GM20431 (cell line): Measurements from ENCODE around the gene TMEM120B.
"Not testable (repeated sequence)": the region's sequence is repeated elsewhere in the genome, so short reads cannot be mapped to it uniquely, and the experiment has no call there.

Source experiments
- in situ Hi-C: fragments of 300-500 bp; cut with MseI, MboI; formaldehyde crosslinking; loops from one replicate; pipeline ENCODE4 v1.15.0; 2020; ENCODE audit warnings: low sequenced_read_pairs; ENCODE audit not compliant: unreplicated experiment

Gene TMEM120B

GRCh38 chr12:121708313-121709063, 4.1 kb upstream of the TMEM120B start:
- in situ Hi-C loops: loop anchor here (10.0 kb wide), 1 partner anchor 56 kb away; no protein-coding TSS in a partner anchor

GRCh38 chr12:121709064-121709424, 3.5 kb upstream of the TMEM120B start:
- in situ Hi-C loops: loop anchor here (10.0 kb wide), 1 partner anchor 56 kb away; no protein-coding TSS in a partner anchor

DNA sequence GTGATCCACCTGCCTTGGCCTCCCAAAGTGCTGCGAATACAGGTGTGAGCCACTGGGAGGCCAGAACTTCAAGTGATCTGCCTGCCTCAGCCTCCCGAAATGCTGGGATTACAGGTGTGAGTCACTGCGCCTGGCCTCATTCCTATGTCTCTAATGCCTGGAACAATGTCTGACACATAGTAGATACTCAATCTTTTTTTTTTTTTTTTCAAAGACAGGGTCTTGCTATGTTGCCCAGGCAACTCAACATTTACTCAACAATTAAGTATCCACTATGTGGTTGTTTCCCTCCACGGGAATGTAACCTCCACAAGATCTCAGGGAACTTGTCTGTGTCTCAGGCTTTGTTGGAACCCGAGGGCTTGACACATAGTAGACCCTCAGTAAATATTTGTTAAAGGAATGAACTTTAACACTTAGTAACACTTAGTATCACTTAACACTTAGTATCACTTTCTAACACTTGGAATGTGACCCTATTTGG, 3.0 kb upstream of the TMEM120B start:
- in situ Hi-C loops: loop anchor here (10.0 kb wide), 1 partner anchor 55 kb away; no protein-coding TSS in a partner anchor

DNA sequence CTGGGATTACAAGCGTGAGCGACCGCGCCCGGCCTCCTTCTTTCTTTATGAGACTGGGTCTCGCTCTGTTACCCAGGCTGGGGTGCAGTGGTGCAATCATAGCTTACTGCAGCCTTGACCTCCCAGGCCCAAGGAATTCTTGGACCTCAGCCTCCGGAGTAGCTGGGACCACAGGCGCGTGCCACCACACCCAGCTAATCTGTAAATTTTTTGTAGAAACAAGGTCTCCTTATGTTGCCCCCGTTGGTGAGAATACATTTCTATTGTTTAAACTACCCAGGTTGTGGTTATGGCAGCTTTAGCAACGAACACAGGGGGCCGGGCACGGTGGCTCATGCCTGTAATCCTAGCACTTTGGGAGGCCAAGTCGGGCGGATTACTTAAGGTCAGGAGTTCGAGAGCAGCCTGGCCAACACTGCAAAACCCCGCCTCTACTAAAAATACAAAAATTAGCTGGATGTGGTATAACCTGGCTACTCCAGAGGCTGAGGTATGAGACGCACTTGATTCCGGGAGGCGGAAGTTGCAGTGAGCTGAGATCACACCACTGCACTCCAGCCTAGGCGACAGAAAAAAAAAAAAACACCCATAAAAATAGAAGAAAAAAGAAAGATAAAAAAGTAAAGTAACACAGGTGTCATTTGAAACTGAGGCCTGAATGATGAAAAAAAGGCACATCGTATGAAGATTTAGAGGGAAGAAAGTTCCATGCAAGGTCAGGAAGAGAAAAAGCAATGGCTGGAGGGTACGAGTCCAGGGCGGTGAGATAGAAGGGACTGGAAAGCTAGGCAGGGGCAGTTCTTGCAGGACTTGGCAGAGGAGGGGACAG, 977 bp upstream of the TMEM120B start:
- in situ Hi-C loops: no loop called here

- in situ Hi-C loops: no loop called here
These were observed 427 bp upstream of the TMEM120B start for GRCh38 chr12:121712190-121712460.

- in situ Hi-C loops: no loop called here
These were observed 765 bp downstream of the TMEM120B start for GRCh38 chr12:121713257-121713777.

DNA sequence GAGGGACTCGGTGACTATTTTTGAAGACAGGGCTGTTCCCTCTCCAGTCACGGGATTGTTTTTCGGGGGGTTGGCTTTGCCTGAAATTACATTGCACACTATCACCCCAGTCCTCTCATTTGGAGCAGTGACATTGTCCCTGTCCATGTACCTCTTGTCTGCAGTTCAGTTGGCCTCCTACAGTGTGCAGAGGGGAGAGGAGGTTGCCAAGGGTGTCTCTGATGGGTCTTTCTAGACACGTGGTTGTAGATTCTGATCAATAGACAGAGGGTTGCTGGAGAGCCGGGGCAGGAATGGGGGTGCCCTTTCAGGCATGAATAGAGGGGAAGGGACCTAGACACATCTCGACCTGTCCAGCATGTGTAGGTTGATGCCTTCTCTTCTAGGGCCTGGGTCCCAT, 1.2 kb downstream of the TMEM120B start:
- in situ Hi-C loops: no loop called here

DNA sequence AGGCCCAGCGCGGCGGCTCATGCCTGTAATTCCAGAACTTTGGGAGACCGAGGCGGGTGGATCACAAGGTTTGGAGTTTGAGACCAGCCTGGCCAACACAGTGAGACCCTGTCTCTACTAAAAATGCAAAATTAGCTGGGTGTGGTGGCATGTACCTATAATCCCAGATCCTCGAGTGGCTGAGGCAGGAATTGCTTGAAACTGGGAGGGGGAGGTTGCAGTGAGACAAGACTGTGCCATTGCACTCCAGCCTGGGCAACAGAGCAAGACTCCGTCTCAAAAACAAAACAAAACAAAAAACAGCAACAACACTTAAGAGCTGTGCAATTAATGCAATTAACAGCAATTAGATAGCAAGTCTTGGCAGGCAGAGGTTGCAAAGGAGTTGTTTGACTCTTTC, 2.5 kb downstream of the TMEM120B start:
- in situ Hi-C loops: not testable (repeated sequence)

GRCh38 chr12:121715862-121716435, 3.4 kb downstream of the TMEM120B start:
- in situ Hi-C loops: no loop called here

GRCh38 chr12:121717041-121717699, 4.6 kb downstream of the TMEM120B start:
- in situ Hi-C loops: no loop called here

DNA sequence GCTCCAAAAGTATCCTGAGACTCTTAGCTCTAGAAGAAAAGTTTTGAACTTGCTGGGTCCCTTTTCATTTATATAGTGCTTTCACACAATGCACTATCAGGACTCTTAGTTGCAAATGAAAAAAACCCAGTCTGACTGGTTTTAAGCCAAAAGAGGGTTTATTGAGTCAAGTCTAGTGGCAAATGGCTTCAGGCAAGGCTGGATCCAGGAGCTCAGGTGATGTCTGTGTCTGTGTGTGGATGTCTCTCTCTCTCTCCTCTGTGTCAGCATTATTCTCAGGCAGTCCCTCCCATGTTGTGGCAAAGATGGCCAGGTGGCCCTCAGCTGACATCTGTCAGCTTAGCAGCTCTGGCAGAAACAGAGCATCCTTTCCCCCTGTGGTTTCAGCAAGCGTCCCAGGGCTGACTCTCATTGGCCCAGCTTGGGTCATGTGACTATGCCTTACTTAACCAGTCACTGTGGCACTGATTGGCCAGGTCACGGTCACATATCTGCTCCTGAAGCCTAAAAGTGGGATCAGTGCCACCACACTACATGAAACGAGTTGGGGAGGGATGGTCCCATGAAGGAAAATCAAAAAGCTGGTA, 6.2 kb downstream of the TMEM120B start:
- in situ Hi-C loops: no loop called here

DNA sequence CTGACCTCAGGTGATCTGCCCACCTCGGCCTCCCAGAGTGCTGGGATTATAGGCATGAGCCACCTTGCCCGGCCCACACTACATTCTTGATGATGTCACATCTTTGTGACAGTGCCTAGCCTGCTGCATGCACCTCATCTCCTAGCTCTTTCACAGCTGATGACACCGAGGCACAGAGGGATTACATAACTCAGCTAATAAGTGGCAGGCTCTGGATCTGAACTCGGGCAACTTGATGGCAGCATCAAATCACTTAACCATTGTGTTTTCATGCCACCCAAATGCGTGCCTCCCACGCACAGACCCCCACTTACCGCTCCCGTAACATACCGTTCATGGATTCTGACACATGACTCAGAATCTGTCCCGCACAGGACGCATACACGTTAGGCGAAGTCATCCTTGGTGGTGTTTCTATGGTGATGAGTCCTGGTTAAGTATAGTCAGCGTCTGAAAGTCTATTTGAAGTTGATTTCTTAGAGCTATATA, 7.4 kb downstream of the TMEM120B start:
- in situ Hi-C loops: no loop called here

GRCh38 chr12:121720762-121721161, 8.2 kb downstream of the TMEM120B start:
- in situ Hi-C loops: no loop called here

DNA sequence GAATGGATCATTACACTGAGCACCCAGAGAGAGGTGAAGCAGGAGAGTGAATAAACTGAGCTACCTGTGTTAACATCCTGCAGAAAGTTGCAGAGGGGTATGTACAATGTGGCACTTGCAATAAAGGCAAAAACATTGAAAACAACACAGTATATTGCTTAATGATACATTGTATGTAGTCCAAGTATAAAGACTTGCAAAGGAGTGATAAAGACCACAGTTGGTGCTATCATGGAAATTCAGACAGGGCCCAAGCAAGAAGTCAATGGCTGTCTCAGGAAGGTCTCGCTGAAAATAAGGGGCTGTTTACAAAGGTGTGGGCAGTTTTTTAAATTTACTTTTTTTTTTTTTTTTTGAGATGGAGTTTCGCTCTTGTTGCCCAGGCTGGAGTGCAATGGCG, 10.0 kb downstream of the TMEM120B start:
- in situ Hi-C loops: no loop called here

DNA sequence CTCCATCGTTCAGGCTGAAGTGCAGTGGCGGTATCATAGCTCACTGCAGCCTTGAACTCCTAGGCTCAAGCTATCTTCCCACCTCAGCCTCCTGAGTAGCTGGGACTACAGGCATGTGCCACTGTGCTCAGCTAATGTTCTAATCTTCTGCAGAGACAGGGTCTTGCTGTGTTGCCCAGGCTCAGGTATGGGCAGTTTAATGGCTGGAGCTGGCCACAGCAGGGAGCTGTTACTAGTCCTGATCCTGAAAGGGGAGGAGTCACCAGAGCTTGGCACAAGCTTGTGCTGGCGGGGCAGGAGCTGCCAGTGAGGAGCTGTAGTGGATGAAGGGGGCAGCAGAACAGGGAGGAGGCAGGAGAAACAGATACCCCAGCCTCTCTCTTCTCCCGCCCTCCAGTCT, 10.6 kb downstream of the TMEM120B start:
- in situ Hi-C loops: no loop called here

GRCh38 chr12:121724925-121725324, 12.4 kb downstream of the TMEM120B start:
- in situ Hi-C loops: no loop called here

GRCh38 chr12:121725423-121725822, 12.9 kb downstream of the TMEM120B start:
- in situ Hi-C loops: no loop called here

GRCh38 chr12:121729021-121729420, 16.5 kb downstream of the TMEM120B start:
- in situ Hi-C loops: no loop called here

DNA sequence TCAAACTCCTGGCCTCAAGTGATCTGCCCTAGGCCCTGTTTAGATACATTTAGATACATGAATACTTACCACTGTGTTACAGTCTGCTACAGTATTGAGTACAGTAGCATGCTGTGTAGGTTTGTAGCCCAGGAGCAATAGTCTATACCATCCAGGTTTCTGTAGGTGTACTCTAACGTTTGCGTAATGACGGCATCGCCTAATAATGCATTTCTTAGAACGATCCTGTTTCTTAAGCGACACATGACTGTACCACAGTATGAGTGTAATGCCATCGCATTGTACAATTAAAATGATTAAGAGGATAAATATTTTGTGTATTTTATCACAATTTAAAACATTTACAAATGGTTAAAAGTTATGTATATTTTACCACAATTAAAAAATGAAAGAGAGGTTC, 18.9 kb downstream of the TMEM120B start:
- in situ Hi-C loops: no loop called here

GRCh38 chr12:121733849-121734248, 21.3 kb downstream of the TMEM120B start:
- in situ Hi-C loops: no loop called here
